ENCODE data around the gene DDX23. TPM values are rescaled to one million over a fixed set of nuclear protein-coding genes. Genes with fewer than 3 reads are reported as not detected.
"Not testable (repeated sequence)": the region's sequence is repeated elsewhere in the genome, so short reads cannot be mapped to it uniquely, and the experiment has no call there.

The DDX23 gene
- total RNA-seq, 3 donors from 2014 or later: 65.4 to 89.9 (median 76.0) TPM

GRCh38 chr12:48861111-48861510 is 9.1 kb upstream of the DDX23 start:
- Histone ChIP-seq H3K4me3 (no peak overlapping the region), H3K27ac (no peak overlapping the region), H3K27me3 (no peaks in the 10 kb centered on the region), H3K4me1 (peaks cover 5 to 14% of the 10 kb centered on the region in 2 donors), H3K36me3 (no peaks in the 10 kb centered on the region), H3K9me3 (no peaks in the 10 kb centered on the region)
- intact Hi-C loops (cut with DNase I; ENCODE audit: low total_unique reads): no loop called here
- TF ChIP-seq CTCF (IDR thresholded peaks at IDR 0.05) (no peak), POLR2AphosphoS5 (IDR thresholded peaks at IDR 0.05) (no peak), POLR2A (IDR thresholded peaks at IDR 0.05) (no peak)
- DNase-seq (ENCODE audit: low spot score in 2 of 2): no peak

GRCh38 chr12:48860236-48860635 is 8.3 kb upstream of the DDX23 start:
- peaks cover 3 to 12% of the 10 kb centered on the region in 2 donors for H3K4me1 ChIP-seq

DNA sequence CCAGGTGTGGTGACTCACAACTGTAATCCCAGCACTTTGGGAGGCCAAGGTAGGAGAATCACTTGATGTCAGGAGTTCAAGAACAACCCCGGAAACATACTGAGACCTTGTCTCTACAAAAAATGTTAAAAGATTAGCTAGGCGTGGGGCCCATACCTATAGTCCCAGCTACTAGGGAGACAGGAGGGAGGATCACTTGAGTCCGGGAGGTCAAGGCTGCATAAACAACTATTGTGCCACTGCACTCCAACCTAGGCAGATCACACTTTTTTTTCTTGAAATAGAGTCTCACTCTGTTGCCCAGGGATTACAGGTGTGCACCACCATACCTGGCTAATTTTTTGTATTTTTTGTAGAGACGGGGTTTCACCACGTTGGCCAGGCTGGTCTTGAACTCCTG is 7.6 kb upstream of the DDX23 start:
- H3K4me1 ChIP-seq: peaks cover 0 to 5% of the 10 kb centered on the region in 2 donors
- no peaks in the 10 kb centered on the region for H3K36me3 ChIP-seq
- intact Hi-C loops (cut with DNase I; ENCODE audit: low total_unique reads): no loop called here
- no peak overlapping the region for H3K4me3 ChIP-seq
- no peaks in the 10 kb centered on the region for H3K27me3 ChIP-seq
- TF ChIP-seq POLR2AphosphoS5 (IDR thresholded peaks at IDR 0.05) (no peak), POLR2A (IDR thresholded peaks at IDR 0.05) (no peak), CTCF (IDR thresholded peaks at IDR 0.05) (no peak)
- no peak overlapping the region for H3K27ac ChIP-seq
- DNase-seq (ENCODE audit: low spot score in 2 of 2): no peak
- no peaks in the 10 kb centered on the region for H3K9me3 ChIP-seq

More at GRCh38 chr12:48860236-48860635, 8.3 kb upstream of the DDX23 start:
- H3K27me3 ChIP-seq; intact Hi-C loops (cut with DNase I; ENCODE audit: low total_unique reads); DNase-seq (ENCODE audit: low spot score in 2 of 2); H3K36me3 ChIP-seq; H3K9me3 ChIP-seq; H3K4me3 ChIP-seq; H3K27ac ChIP-seq: not testable (repeated sequence)

DNA sequence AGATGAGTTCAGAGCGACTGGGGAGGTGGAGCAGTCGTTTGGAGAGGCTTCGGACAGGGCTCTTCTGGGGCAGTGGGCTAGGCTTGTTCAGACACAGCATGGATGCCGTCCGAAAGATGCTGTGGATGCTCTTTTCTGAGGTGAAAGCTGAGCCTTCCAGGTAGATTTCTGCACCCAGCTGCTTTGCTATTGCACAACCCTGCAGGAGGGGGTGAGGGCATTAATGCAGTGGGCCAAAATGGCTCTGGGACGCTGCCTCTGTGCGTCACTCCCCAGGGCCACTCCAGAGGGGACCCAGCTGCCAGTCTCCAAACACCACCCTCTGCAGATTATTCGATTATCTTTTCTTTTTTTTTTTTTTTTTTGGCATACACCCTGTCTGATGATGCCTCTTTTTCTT is 6.1 kb upstream of the DDX23 start:
- TF ChIP-seq POLR2A (IDR thresholded peaks at IDR 0.05) (no peak), POLR2AphosphoS5 (IDR thresholded peaks at IDR 0.05) (no peak), CTCF (IDR thresholded peaks at IDR 0.05) (no peak)
- no peak for DNase-seq (ENCODE audit: low spot score in 2 of 2)
- intact Hi-C loops (cut with DNase I; ENCODE audit: low total_unique reads): no loop called here
- Histone ChIP-seq H3K4me3 (no peak overlapping the region), H3K27me3 (no peaks in the 10 kb centered on the region), H3K36me3 (no peaks in the 10 kb centered on the region), H3K9me3 (no peaks in the 10 kb centered on the region), H3K27ac (no peak overlapping the region), H3K4me1 (no peaks in the 10 kb centered on the region)

DNA sequence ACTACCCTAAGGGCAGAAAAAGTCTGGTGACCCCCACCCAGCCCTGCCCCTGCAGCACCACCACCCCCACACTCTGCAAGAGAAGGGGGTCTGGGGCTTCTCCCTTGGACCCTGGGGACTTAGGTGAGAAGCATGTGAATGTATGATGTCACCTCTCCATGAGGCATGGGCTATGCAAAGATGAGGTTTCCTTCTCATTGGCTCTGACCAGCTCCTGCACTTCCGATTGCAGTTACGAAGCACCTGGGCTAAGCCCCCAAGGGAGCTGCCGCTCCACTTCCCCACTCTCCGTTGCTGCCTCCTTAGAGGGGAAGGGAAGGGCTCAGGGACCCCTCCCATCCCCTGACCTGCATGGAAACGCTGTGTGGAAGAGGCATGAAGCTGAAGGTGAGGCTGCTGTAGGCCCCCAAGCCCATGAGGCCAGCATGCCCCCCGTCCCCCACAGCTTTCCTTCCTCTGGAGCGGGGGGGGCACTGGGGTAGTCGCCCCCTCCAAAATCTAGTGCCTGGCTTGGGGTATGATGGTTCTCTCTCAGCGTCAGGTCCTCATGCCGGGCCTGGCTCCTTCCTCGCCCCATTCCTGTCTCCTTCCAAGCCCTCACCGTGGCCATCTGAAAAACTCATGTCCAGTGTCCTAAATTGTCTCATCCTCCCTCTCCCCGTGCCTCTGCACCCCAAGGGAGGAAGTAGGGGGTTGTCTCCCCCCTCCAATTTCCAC is 5.5 kb upstream of the DDX23 start:
- no peaks in the 10 kb centered on the region for H3K27me3 ChIP-seq
- H3K4me3 ChIP-seq: no peak overlapping the region
- H3K36me3 ChIP-seq: no peaks in the 10 kb centered on the region
- H3K9me3 ChIP-seq: no peaks in the 10 kb centered on the region
- TF ChIP-seq POLR2A (IDR thresholded peaks at IDR 0.05): no peak
- no peak for TF ChIP-seq POLR2AphosphoS5 (IDR thresholded peaks at IDR 0.05)
- TF ChIP-seq CTCF (IDR thresholded peaks at IDR 0.05): no peak
- H3K4me1 ChIP-seq: no peaks in the 10 kb centered on the region
- H3K27ac ChIP-seq: no peak overlapping the region
- DNase-seq (ENCODE audit: low spot score in 2 of 2): no peak
- intact Hi-C loops (cut with DNase I; ENCODE audit: low total_unique reads): no loop called here

Measured in breast epithelium (tissue), 4 donors.